ENCODE measurements around the gene NUP188. TPM values are rescaled to one million over a fixed set of nuclear protein-coding genes. Genes with fewer than 3 reads are reported as not detected.

The NUP188 gene
- total and polyA plus RNA-seq, 2 of the 13 experiments (the other 11 are each of a cell fraction or from before 2014, with no cell fraction given), result 28.0 to 38.5 TPM

DNA sequence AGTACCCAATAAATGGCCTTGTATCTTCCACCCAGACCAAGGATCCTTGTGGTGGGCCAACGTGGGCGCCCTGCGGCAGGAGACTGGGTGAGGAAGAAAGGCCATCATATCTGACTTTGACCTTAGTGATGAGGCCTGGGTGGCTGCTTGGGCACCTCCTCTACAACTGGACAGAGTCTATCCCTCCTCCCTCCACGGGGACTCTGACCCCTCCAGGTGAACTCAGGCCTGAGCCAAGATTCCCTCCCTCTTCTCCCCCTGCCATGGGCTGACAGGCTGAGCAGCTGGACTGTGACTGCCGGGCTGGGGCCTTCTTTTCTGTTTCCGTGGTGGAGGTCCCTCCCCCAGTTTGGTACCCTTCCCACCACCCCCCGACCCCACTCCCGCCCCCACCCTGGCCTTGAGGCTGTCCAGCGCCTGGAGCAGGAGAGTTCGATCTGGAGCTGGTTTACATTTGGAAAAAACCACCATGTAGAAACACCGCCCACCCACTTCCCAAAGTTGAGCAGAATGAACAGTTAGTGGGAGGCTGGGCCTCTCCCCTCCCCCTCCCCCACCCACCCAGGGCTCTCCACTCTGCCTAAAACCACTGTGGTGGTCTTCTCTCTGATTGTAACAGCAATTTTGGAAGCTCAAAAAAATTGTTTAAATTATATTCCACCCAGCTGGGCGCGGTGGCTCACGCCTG lies 28.0 kb upstream of the NUP188 start (continued):
- TF ChIP-seq ZSCAN9 (CRISPR knock-in tag; IDR thresholded peaks at IDR 0.05; ENCODE audit: borderline replicate concordance), result no peak
- TF ChIP-seq MBNL3 (CRISPR knock-in tag; conservative IDR thresholded peaks at IDR 0.05), result no peak
- no peak for TF ChIP-seq ZSCAN30 (CRISPR knock-in tag; IDR thresholded peaks at IDR 0.05)
- TF ChIP-seq EP300 (IDR thresholded peaks at IDR 0.05; ENCODE audit: low read depth in 2 of 2, low read length in 2 of 2), result peak in 1 of 2 experiments; percentile 33; a peak in 1 of 4 replicates
- no peak for TF ChIP-seq EP300 (CRISPR knock-in tag; IDR thresholded peaks at IDR 0.05; ENCODE audit: borderline replicate concordance)
- TF ChIP-seq JARID2 (CRISPR knock-in tag; IDR thresholded peaks at IDR 0.05; ENCODE audit: insufficient replicate concordance), result no peak
- TF ChIP-seq, protein P1, sequence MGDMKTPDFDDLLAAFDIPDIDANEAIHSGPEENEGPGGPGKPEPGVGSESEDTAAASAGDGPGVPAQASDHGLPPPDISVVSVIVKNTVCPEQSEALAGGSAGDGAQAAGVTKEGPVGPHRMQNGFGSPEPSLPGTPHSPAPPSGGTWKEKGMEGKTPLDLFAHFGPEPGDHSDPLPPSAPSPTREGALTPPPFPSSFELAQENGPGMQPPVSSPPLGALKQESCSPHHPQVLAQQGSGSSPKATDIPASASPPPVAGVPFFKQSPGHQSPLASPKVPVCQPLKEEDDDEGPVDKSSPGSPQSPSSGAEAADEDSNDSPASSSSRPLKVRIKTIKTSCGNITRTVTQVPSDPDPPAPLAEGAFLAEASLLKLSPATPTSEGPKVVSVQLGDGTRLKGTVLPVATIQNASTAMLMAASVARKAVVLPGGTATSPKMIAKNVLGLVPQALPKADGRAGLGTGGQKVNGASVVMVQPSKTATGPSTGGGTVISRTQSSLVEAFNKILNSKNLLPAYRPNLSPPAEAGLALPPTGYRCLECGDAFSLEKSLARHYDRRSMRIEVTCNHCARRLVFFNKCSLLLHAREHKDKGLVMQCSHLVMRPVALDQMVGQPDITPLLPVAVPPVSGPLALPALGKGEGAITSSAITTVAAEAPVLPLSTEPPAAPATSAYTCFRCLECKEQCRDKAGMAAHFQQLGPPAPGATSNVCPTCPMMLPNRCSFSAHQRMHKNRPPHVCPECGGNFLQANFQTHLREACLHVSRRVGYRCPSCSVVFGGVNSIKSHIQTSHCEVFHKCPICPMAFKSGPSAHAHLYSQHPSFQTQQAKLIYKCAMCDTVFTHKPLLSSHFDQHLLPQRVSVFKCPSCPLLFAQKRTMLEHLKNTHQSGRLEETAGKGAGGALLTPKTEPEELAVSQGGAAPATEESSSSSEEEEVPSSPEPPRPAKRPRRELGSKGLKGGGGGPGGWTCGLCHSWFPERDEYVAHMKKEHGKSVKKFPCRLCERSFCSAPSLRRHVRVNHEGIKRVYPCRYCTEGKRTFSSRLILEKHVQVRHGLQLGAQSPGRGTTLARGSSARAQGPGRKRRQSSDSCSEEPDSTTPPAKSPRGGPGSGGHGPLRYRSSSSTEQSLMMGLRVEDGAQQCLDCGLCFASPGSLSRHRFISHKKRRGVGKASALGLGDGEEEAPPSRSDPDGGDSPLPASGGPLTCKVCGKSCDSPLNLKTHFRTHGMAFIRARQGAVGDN (CRISPR knock-in tag; IDR thresholded peaks at IDR 0.05), result peak; percentile 83
- TF ChIP-seq ZNF891 (CRISPR knock-in tag; IDR thresholded peaks at IDR 0.05), result no peak
- TF ChIP-seq MED1 (CRISPR knock-in tag; IDR thresholded peaks at IDR 0.05), result peak; percentile 52
- TF ChIP-seq AHR (CRISPR knock-in tag; IDR thresholded peaks at IDR 0.05), result no peak
- TF ChIP-seq, protein P2, sequence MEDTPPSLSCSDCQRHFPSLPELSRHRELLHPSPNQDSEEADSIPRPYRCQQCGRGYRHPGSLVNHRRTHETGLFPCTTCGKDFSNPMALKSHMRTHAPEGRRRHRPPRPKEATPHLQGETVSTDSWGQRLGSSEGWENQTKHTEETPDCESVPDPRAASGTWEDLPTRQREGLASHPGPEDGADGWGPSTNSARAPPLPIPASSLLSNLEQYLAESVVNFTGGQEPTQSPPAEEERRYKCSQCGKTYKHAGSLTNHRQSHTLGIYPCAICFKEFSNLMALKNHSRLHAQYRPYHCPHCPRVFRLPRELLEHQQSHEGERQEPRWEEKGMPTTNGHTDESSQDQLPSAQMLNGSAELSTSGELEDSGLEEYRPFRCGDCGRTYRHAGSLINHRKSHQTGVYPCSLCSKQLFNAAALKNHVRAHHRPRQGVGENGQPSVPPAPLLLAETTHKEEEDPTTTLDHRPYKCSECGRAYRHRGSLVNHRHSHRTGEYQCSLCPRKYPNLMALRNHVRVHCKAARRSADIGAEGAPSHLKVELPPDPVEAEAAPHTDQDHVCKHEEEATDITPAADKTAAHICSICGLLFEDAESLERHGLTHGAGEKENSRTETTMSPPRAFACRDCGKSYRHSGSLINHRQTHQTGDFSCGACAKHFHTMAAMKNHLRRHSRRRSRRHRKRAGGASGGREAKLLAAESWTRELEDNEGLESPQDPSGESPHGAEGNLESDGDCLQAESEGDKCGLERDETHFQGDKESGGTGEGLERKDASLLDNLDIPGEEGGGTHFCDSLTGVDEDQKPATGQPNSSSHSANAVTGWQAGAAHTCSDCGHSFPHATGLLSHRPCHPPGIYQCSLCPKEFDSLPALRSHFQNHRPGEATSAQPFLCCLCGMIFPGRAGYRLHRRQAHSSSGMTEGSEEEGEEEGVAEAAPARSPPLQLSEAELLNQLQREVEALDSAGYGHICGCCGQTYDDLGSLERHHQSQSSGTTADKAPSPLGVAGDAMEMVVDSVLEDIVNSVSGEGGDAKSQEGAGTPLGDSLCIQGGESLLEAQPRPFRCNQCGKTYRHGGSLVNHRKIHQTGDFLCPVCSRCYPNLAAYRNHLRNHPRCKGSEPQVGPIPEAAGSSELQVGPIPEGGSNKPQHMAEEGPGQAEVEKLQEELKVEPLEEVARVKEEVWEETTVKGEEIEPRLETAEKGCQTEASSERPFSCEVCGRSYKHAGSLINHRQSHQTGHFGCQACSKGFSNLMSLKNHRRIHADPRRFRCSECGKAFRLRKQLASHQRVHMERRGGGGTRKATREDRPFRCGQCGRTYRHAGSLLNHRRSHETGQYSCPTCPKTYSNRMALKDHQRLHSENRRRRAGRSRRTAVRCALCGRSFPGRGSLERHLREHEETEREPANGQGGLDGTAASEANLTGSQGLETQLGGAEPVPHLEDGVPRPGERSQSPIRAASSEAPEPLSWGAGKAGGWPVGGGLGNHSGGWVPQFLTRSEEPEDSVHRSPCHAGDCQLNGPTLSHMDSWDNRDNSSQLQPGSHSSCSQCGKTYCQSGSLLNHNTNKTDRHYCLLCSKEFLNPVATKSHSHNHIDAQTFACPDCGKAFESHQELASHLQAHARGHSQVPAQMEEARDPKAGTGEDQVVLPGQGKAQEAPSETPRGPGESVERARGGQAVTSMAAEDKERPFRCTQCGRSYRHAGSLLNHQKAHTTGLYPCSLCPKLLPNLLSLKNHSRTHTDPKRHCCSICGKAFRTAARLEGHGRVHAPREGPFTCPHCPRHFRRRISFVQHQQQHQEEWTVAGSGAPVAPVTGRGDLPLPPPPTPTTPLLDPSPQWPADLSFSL (CRISPR knock-in tag; IDR thresholded peaks at IDR 0.05), result no peak
- TF ChIP-seq ARHGAP35 (CRISPR knock-in tag; IDR thresholded peaks at IDR 0.05; ENCODE audit: borderline replicate concordance), result no peak
- no peak for TF ChIP-seq ZNF672 (CRISPR knock-in tag; IDR thresholded peaks at IDR 0.05)
- TF ChIP-seq NFIC (IDR thresholded peaks at IDR 0.05; ENCODE audit: low read length), result no peak
- no peak for TF ChIP-seq ZNF749 (CRISPR knock-in tag; IDR thresholded peaks at IDR 0.05; ENCODE audit: borderline replicate concordance)
- peak; percentile 96 for TF ChIP-seq ZSCAN25 (CRISPR knock-in tag; IDR thresholded peaks at IDR 0.05)
- TF ChIP-seq FOSL2 (CRISPR knock-in tag; IDR thresholded peaks at IDR 0.05), result peak; percentile 26; the same call in 1 of the 2 replicates
- TF ChIP-seq SP5 (CRISPR knock-in tag; IDR thresholded peaks at IDR 0.05; ENCODE audit: borderline replicate concordance, low read depth), result peak; percentile 60; the same call in 1 of the 2 replicates
- TF ChIP-seq GATA4 (IDR thresholded peaks at IDR 0.05; ENCODE audit: borderline replicate concordance, low read depth), result no peak
- TF ChIP-seq ZNF878 (CRISPR knock-in tag; IDR thresholded peaks at IDR 0.05), result no peak

Data from HepG2 (cell line).